IPS-11a (cell line): ENCODE measurements around the gene INAFM1.
"Not testable (repeated sequence)": the region's sequence is repeated elsewhere in the genome, so short reads cannot be mapped to it uniquely, and the experiment has no call there.

ENCODE experiments used
- H3K4me3 ChIP-seq: one replicate; pipeline ENCODE4 v1.5.1; 2013; ENCODE audit warnings: low read depth, low read length, control low read depth

INAFM1 gene

GRCh38 chr19:47267350-47267759 is 7.3 kb upstream of the INAFM1 start:
- H3K4me3 ChIP-seq: no peak overlapping the region

- no peak overlapping the region for H3K4me3 ChIP-seq
These were observed 6.7 kb upstream of the INAFM1 start for GRCh38 chr19:47268028-47268427.

GRCh38 chr19:47269596-47269995 is 5.1 kb upstream of the INAFM1 start:
- no peak overlapping the region for H3K4me3 ChIP-seq

GRCh38 chr19:47270408-47270807 is 4.3 kb upstream of the INAFM1 start:
- no peak overlapping the region for H3K4me3 ChIP-seq

GRCh38 chr19:47271949-47272348 is 2.7 kb upstream of the INAFM1 start:
- no peak overlapping the region for H3K4me3 ChIP-seq

- H3K4me3 ChIP-seq: peak overlapping the region; percentile 62
These were observed 2.0 kb upstream of the INAFM1 start for GRCh38 chr19:47272448-47273312.

- H3K4me3 ChIP-seq: peak overlapping the region; percentile 62
These were observed 1.2 kb upstream of the INAFM1 start for GRCh38 chr19:47273313-47274070.

- peak overlapping the region; percentile 67 for H3K4me3 ChIP-seq
These were observed 441 bp downstream of the INAFM1 start for GRCh38 chr19:47274891-47275761.

- H3K4me3 ChIP-seq: no peak overlapping the region
These were observed 1.2 kb downstream of the INAFM1 start for GRCh38 chr19:47275791-47276461.

- not testable (repeated sequence) for H3K4me3 ChIP-seq
These were observed 1.8 kb downstream of the INAFM1 start for GRCh38 chr19:47276513-47276912.

- H3K4me3 ChIP-seq: no peak overlapping the region
These were observed 5.6 kb downstream of the INAFM1 start for GRCh38 chr19:47280183-47280797.

- H3K4me3 ChIP-seq: no peak overlapping the region
These were observed 8.8 kb downstream of the INAFM1 start for GRCh38 chr19:47283405-47284059.

GRCh38 chr19:47284324-47284899 is 9.7 kb downstream of the INAFM1 start:
- H3K4me3 ChIP-seq: no peak overlapping the region

GRCh38 chr19:47296036-47296435 is 21.4 kb downstream of the INAFM1 start:
- H3K4me3 ChIP-seq: no peak overlapping the region

- H3K4me3 ChIP-seq: not testable (repeated sequence)
These were observed 26.2 kb downstream of the INAFM1 start for GRCh38 chr19:47300867-47301266.

- H3K4me3 ChIP-seq: no peak overlapping the region
These were observed 27.6 kb downstream of the INAFM1 start for GRCh38 chr19:47302249-47302648.

- H3K4me3 ChIP-seq: no peak overlapping the region
These were observed 29.3 kb downstream of the INAFM1 start for GRCh38 chr19:47303966-47304365.

- no peak overlapping the region for H3K4me3 ChIP-seq
These were observed 30.6 kb downstream of the INAFM1 start for GRCh38 chr19:47305309-47305751.

GRCh38 chr19:47306303-47306702 is 31.6 kb downstream of the INAFM1 start:
- H3K4me3 ChIP-seq: no peak overlapping the region
